GM19455 (cell line): ENCODE measurements around the gene TMPO.
"Not testable (repeated sequence)": the region's sequence is repeated elsewhere in the genome, so short reads cannot be mapped to it uniquely, and the experiment has no call there.

Experiments
- ATAC-seq: cut with Tn5 transposase; IDR thresholded peaks from one replicate; pipeline ENCODE4 v1.9.1; 2021; ENCODE audit not compliant: unreplicated experiment

Gene TMPO

GRCh38 chr12:98509063-98509462 is 6.3 kb upstream of the TMPO start:
- ATAC-seq, result no peak

GRCh38 chr12:98511806-98512205 is 3.6 kb upstream of the TMPO start:
- ATAC-seq, result not testable (repeated sequence)

- no peak for ATAC-seq
These were observed 1.7 kb upstream of the TMPO start for GRCh38 chr12:98513379-98514322.

- no peak for ATAC-seq
These were observed 456 bp upstream of the TMPO start for GRCh38 chr12:98514982-98515286.

GRCh38 chr12:98516111-98516873 is 902 bp downstream of the TMPO start:
- ATAC-seq, result peak; percentile 51

- no peak for ATAC-seq
These were observed 4.0 kb downstream of the TMPO start for GRCh38 chr12:98519257-98519907.

- ATAC-seq, result no peak
These were observed 14.7 kb downstream of the TMPO start for GRCh38 chr12:98530068-98530467.

- no peak for ATAC-seq
These were observed 17.4 kb downstream of the TMPO start for GRCh38 chr12:98532687-98533304.

- no peak for ATAC-seq
These were observed 18.4 kb downstream of the TMPO start for GRCh38 chr12:98533723-98534251.

- ATAC-seq, result no peak
These were observed 22.6 kb downstream of the TMPO start for GRCh38 chr12:98538031-98538430.

GRCh38 chr12:98543701-98544100 is 28.3 kb downstream of the TMPO start:
- no peak for ATAC-seq

- no peak for ATAC-seq
These were observed 29.4 kb downstream of the TMPO start for GRCh38 chr12:98544751-98545150.

- ATAC-seq, result no peak
These were observed 34.2 kb downstream of the TMPO start for GRCh38 chr12:98549371-98550110.

- ATAC-seq, result no peak
These were observed 36.4 kb downstream of the TMPO start for GRCh38 chr12:98551787-98552186.

- ATAC-seq, result not testable (repeated sequence)
These were observed 42.7 kb downstream of the TMPO start for GRCh38 chr12:98558097-98558496.

GRCh38 chr12:98559666-98560065 is 44.3 kb downstream of the TMPO start:
- ATAC-seq, result no peak

GRCh38 chr12:98561846-98562245 is 46.5 kb downstream of the TMPO start:
- no peak for ATAC-seq

GRCh38 chr12:98572010-98572409 is 56.6 kb downstream of the TMPO start:
- ATAC-seq, result no peak

GRCh38 chr12:98574110-98574509 is 58.7 kb downstream of the TMPO start:
- ATAC-seq, result no peak

- ATAC-seq, result no peak
These were observed 59.6 kb downstream of the TMPO start for GRCh38 chr12:98575013-98575412.
